ENCODE results near the gene TMEM39B. TPM values are rescaled to one million over a fixed set of nuclear protein-coding genes. Genes with fewer than 3 reads are reported as not detected.

Gene TMEM39B
- total RNA-seq, 2 donors from 2014 or later = 8.2 to 15.4 TPM

- Histone ChIP-seq H3K36me3 (no peaks in the 10 kb centered on the region), H3K9me3 (no peaks in the 10 kb centered on the region), H3K27ac (peak overlapping the region in 1 of 2 donors; percentile 20), H3K27me3 (replicated peaks; ENCODE audit: insufficient read depth) (no peaks in the 10 kb centered on the region), H3K4me1 (replicated peaks) (peaks cover 5% of the 10 kb centered on the region), H3K4me3 (no peak overlapping the region)
- intact Hi-C loops (cut with DNase I) = loop anchor here (10.0 kb wide), 1 partner anchor 302 kb away; the partner anchor contains the start of gene ADGRB2
- WGBS = under 1% methylated on average over 4 of the region's 4 CpGs
- TF ChIP-seq POLR2AphosphoS5 (IDR thresholded peaks at IDR 0.05) (peak; percentile 95), POLR2A (IDR thresholded peaks at IDR 0.05) (no peak)
- TF ChIP-seq, protein P1, sequence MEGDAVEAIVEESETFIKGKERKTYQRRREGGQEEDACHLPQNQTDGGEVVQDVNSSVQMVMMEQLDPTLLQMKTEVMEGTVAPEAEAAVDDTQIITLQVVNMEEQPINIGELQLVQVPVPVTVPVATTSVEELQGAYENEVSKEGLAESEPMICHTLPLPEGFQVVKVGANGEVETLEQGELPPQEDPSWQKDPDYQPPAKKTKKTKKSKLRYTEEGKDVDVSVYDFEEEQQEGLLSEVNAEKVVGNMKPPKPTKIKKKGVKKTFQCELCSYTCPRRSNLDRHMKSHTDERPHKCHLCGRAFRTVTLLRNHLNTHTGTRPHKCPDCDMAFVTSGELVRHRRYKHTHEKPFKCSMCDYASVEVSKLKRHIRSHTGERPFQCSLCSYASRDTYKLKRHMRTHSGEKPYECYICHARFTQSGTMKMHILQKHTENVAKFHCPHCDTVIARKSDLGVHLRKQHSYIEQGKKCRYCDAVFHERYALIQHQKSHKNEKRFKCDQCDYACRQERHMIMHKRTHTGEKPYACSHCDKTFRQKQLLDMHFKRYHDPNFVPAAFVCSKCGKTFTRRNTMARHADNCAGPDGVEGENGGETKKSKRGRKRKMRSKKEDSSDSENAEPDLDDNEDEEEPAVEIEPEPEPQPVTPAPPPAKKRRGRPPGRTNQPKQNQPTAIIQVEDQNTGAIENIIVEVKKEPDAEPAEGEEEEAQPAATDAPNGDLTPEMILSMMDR (IDR thresholded peaks at IDR 0.05) = no peak
- peak; percentile 89 for DNase-seq (ENCODE audit: low spot score)
These were observed 6.3 kb upstream of the TMEM39B start for GRCh38 chr1:32066489-32066873.

GRCh38 chr1:32068957-32069588, 3.7 kb upstream of the TMEM39B start:
- H3K36me3 ChIP-seq = no peaks in the 10 kb centered on the region
- H3K4me3 ChIP-seq = no peak overlapping the region
- H3K27me3 ChIP-seq (replicated peaks; ENCODE audit: insufficient read depth) = no peaks in the 10 kb centered on the region
- TF ChIP-seq POLR2AphosphoS5 (IDR thresholded peaks at IDR 0.05) (no peak), POLR2A (IDR thresholded peaks at IDR 0.05) (no peak)
- TF ChIP-seq, protein P1 (IDR thresholded peaks at IDR 0.05) = no peak
- H3K9me3 ChIP-seq = no peaks in the 10 kb centered on the region
- DNase-seq (ENCODE audit: low spot score) = no peak
- 54% methylated on average over 5 of the region's 5 CpGs for WGBS
- H3K27ac ChIP-seq = no peak overlapping the region
- H3K4me1 ChIP-seq (replicated peaks) = peaks cover 4% of the 10 kb centered on the region
- intact Hi-C loops (cut with DNase I) = loop anchor here (10.0 kb wide), 1 partner anchor 304 kb away; the partner anchor contains the start of gene ADGRB2

GRCh38 chr1:32071758-32072621, 749 bp upstream of the TMEM39B start:
- H3K36me3 ChIP-seq = peaks cover 0 to 4% of the 10 kb centered on the region in 2 donors
- DNase-seq (ENCODE audit: low spot score) = no peak
- H3K4me1 ChIP-seq (replicated peaks) = peaks cover 4% of the 10 kb centered on the region
- no peaks in the 10 kb centered on the region for H3K9me3 ChIP-seq
- intact Hi-C loops (cut with DNase I) = loop anchor here (5.0 kb wide), 1 partner anchor 405 kb away; no protein-coding TSS in a partner anchor
- H3K27me3 ChIP-seq (replicated peaks; ENCODE audit: insufficient read depth) = no peaks in the 10 kb centered on the region
- peak overlapping the region; percentile 94 to 97 for H3K27ac ChIP-seq
- peak overlapping the region; percentile 73 to 86 for H3K4me3 ChIP-seq
- TF ChIP-seq, protein P1 (IDR thresholded peaks at IDR 0.05) = no peak
- TF ChIP-seq POLR2A (IDR thresholded peaks at IDR 0.05) = no peak
- no peak for TF ChIP-seq POLR2AphosphoS5 (IDR thresholded peaks at IDR 0.05)
- 17% methylated on average over 14 of the region's 14 CpGs for WGBS

DNA sequence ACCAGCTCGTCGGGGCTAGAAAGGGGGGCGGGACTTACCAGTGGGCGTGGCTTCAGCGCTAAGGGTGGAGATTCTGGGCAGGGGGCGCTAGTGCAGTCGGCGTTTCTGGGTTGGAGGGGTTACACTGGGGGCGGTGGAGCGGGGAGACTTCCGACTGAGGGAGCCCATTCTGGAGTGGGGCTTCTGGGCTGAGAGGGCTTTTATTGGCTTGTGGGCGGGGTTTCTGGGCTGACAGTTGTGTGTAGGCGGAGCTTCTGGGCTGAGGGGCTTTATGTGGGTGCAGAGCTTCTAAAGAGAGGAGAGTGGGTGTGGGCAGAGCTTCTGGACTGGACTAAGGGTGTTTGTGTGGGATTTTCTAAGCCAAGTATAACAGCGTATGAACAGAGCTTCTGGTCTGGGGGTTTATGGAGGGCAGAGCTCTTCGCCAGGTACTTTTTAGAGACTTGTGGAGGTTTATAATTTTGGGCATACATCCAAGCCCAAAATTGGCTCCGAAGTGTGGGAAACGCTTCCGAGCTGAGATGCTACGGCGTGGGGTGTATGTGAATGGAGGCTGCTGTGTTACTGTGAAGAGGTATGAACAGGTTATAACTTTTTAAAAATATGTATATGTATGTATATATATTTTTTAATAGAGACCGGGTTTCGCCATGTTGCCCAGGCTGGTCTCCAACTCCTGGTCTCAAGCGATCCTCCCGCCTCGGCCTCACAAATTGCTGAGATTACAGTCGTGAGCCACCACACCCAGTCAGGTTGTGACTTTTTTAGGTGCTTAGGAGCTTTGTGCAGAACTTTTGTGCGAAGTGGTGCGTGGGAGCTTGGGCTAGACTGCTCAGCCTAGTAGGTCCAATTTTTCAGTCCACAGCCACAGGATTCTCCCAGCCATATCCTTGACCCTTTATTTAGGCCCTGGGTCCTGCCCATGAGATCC, 825 bp downstream of the TMEM39B start:
- intact Hi-C loops (cut with DNase I) = loop anchor here (5.0 kb wide), 1 partner anchor 406 kb away; no protein-coding TSS in a partner anchor
- Histone ChIP-seq H3K9me3 (no peaks in the 10 kb centered on the region), H3K4me3 (peak overlapping the region; percentile 73 to 86), H3K4me1 (replicated peaks) (peaks cover 4% of the 10 kb centered on the region), H3K36me3 (peaks cover 0 to 4% of the 10 kb centered on the region in 2 donors), H3K27me3 (replicated peaks; ENCODE audit: insufficient read depth) (no peaks in the 10 kb centered on the region), H3K27ac (peak overlapping the region; percentile 94 to 97)
- TF ChIP-seq, protein P1 (IDR thresholded peaks at IDR 0.05) = peak in 3 of 4 experiments; percentile 17 to 32 (median 23)
- no peak for TF ChIP-seq POLR2AphosphoS5 (IDR thresholded peaks at IDR 0.05)
- 27% methylated on average over 28 of the region's 28 CpGs for WGBS
- DNase-seq (ENCODE audit: low spot score) = no peak
